ENCODE measurements around the gene EEF1E1. TPM values are rescaled to one million over a fixed set of nuclear protein-coding genes. Genes with fewer than 3 reads are reported as not detected.
"Not testable (repeated sequence)": the region's sequence is repeated elsewhere in the genome, so short reads cannot be mapped to it uniquely, and the experiment has no call there.

EEF1E1 gene
- polyA plus RNA-seq, 3 donors = 14.6 to 42.2 (median 26.2) TPM

DNA sequence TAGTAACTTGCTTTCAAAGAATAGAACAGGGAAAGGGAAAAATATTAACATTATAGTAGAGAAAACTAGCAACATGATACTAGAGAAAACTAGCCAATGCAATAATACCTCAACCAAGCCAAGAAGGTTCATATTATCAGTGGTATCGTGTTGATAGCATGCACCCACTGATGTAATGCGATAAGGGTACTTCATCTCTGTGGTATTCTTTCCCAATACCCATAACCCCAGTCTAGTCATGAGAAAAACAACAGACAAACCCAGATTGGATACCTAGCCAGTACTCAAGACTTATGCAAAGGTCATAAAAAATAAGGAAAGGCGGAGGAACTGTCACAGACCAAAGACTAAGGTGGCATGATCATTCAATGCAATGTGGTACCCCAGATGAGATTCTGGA lies 59.1 kb downstream of the EEF1E1 start:
- H3K4me1 Mint-ChIP-seq = no peaks in the 10 kb centered on the region
- no peaks in the 10 kb centered on the region for H3K4me1 ChIP-seq (ENCODE audit: control insufficient read depth in 1 of 2, insufficient read depth in 2 of 2, low read length in 2 of 2)
- no peak for TF ChIP-seq CTCF (IDR thresholded peaks at IDR 0.05)
- 100% methylated on average over 1 of the region's 3 CpGs for WGBS (ENCODE audit: insufficient coverage)
- no peak overlapping the region for H3K4me2 ChIP-seq (replicated peaks; ENCODE audit: extremely low read depth, low read length, poor library complexity, severe bottlenecking)
- no peak overlapping the region for H3K4me3 ChIP-seq (replicated peaks in 1 of 3; ENCODE audit: low read depth in 2 of 3, low read length in 3 of 3)
- DNase-seq = no peak
- H4K20me1 ChIP-seq (ENCODE audit: insufficient read depth, low read length) = no peaks in the 10 kb centered on the region
- peaks cover 2% of the 10 kb centered on the region for H3K79me2 ChIP-seq (ENCODE audit: insufficient read depth, low read length)
- H3K27me3 Mint-ChIP-seq (ENCODE audit: low read depth in 3 of 3) = peaks cover 0 to 3% (median 0%) of the 10 kb centered on the region in 3 donors
- H2AFZ ChIP-seq (ENCODE audit: insufficient read depth, low read depth, low read length, poor library complexity, severe bottlenecking) = no peak overlapping the region
- H3K9me3 Mint-ChIP-seq = peaks cover 4 to 35% (median 21%) of the 10 kb centered on the region in 7 donors
- intact Hi-C loops (cut with micrococcal nuclease) = no loop called here
- no peak overlapping the region for H3K27ac ChIP-seq (ENCODE audit: low read depth in 1 of 2, low read length in 2 of 2)
- no peak overlapping the region for H3K4me3 Mint-ChIP-seq
- H3K27me3 ChIP-seq (ENCODE audit: control insufficient read depth in 2 of 2, insufficient read depth in 2 of 2, low read length in 2 of 2) = no peaks in the 10 kb centered on the region
- peaks cover 3 to 14% of the 10 kb centered on the region in 2 donors for H3K9me3 ChIP-seq (replicated peaks in 1 of 2; ENCODE audit: control insufficient read depth in 1 of 2, insufficient read depth in 1 of 2, low read length in 2 of 2)
- peaks cover 20 to 56% of the 10 kb centered on the region in 2 donors for H3K36me3 ChIP-seq (replicated peaks in 1 of 2; ENCODE audit: control insufficient read depth in 1 of 2, insufficient read depth in 2 of 2, low read length in 2 of 2)
- no peak overlapping the region for H3K27ac Mint-ChIP-seq
- H3K9ac ChIP-seq (ENCODE audit: insufficient read depth, low read length, poor library complexity, severe bottlenecking) = no peak overlapping the region
- peaks cover 58 to 63% of the 10 kb centered on the region in 2 donors for H3K36me3 Mint-ChIP-seq

GRCh38 chr6:8041913-8042583 lies 60.3 kb downstream of the EEF1E1 start:
- H4K20me1 ChIP-seq (ENCODE audit: insufficient read depth, low read length) = no peaks in the 10 kb centered on the region
- no peak overlapping the region for H3K4me3 Mint-ChIP-seq
- peak in 1 of 3 donors; percentile 10 for DNase-seq
- H3K27ac ChIP-seq (ENCODE audit: low read depth in 1 of 2, low read length in 2 of 2) = no peak overlapping the region
- H3K27me3 ChIP-seq (ENCODE audit: control insufficient read depth in 2 of 2, insufficient read depth in 2 of 2, low read length in 2 of 2) = no peaks in the 10 kb centered on the region
- peaks cover 10% of the 10 kb centered on the region for H3K79me2 ChIP-seq (ENCODE audit: insufficient read depth, low read length)
- intact Hi-C loops (cut with micrococcal nuclease) = no loop called here
- no CpG with 5 or more reads among the region's 9 CpGs for WGBS (ENCODE audit: insufficient coverage)
- H3K36me3 ChIP-seq (replicated peaks in 1 of 2; ENCODE audit: control insufficient read depth in 1 of 2, insufficient read depth in 2 of 2, low read length in 2 of 2) = peaks cover 20 to 56% of the 10 kb centered on the region in 2 donors
- H3K4me1 ChIP-seq (ENCODE audit: control insufficient read depth in 1 of 2, insufficient read depth in 2 of 2, low read length in 2 of 2) = no peaks in the 10 kb centered on the region
- peaks cover 4 to 33% (median 17%) of the 10 kb centered on the region in 7 donors for H3K9me3 Mint-ChIP-seq
- no peak overlapping the region for H3K9ac ChIP-seq (ENCODE audit: insufficient read depth, low read length, poor library complexity, severe bottlenecking)
- H3K9me3 ChIP-seq (replicated peaks in 1 of 2; ENCODE audit: control insufficient read depth in 1 of 2, insufficient read depth in 1 of 2, low read length in 2 of 2) = peaks cover 3 to 14% of the 10 kb centered on the region in 2 donors
- H3K4me1 Mint-ChIP-seq = no peaks in the 10 kb centered on the region
- no peak overlapping the region for H3K4me2 ChIP-seq (replicated peaks; ENCODE audit: extremely low read depth, low read length, poor library complexity, severe bottlenecking)
- no peak overlapping the region for H2AFZ ChIP-seq (ENCODE audit: insufficient read depth, low read depth, low read length, poor library complexity, severe bottlenecking)
- no peak overlapping the region for H3K4me3 ChIP-seq (replicated peaks in 1 of 3; ENCODE audit: low read depth in 2 of 3, low read length in 3 of 3)
- peak overlapping the region in 1 of 7 donors; percentile 61 for H3K27ac Mint-ChIP-seq
- peaks cover 0 to 3% (median 0%) of the 10 kb centered on the region in 3 donors for H3K27me3 Mint-ChIP-seq (ENCODE audit: low read depth in 3 of 3)
- no peak for TF ChIP-seq CTCF (IDR thresholded peaks at IDR 0.05)
- H3K36me3 Mint-ChIP-seq = peaks cover 56 to 63% of the 10 kb centered on the region in 2 donors

GRCh38 chr6:8034107-8034506 lies 68.2 kb downstream of the EEF1E1 start:
- H3K4me3 ChIP-seq (replicated peaks in 1 of 3; ENCODE audit: low read depth in 2 of 3, low read length in 3 of 3); H3K27ac ChIP-seq (ENCODE audit: low read depth in 1 of 2, low read length in 2 of 2); H2AFZ ChIP-seq (ENCODE audit: insufficient read depth, low read depth, low read length, poor library complexity, severe bottlenecking); H3K27ac Mint-ChIP-seq; intact Hi-C loops (cut with micrococcal nuclease); H3K27me3 Mint-ChIP-seq (ENCODE audit: low read depth in 3 of 3); H3K4me1 ChIP-seq (ENCODE audit: control insufficient read depth in 1 of 2, insufficient read depth in 2 of 2, low read length in 2 of 2); H4K20me1 ChIP-seq (ENCODE audit: insufficient read depth, low read length); H3K27me3 ChIP-seq (ENCODE audit: control insufficient read depth in 2 of 2, insufficient read depth in 2 of 2, low read length in 2 of 2); H3K9me3 Mint-ChIP-seq; DNase-seq; H3K9me3 ChIP-seq (replicated peaks in 1 of 2; ENCODE audit: control insufficient read depth in 1 of 2, insufficient read depth in 1 of 2, low read length in 2 of 2); H3K4me3 Mint-ChIP-seq; H3K4me2 ChIP-seq (replicated peaks; ENCODE audit: extremely low read depth, low read length, poor library complexity, severe bottlenecking); H3K4me1 Mint-ChIP-seq; H3K9ac ChIP-seq (ENCODE audit: insufficient read depth, low read length, poor library complexity, severe bottlenecking): not testable (repeated sequence)
- Histone ChIP-seq H3K79me2 (ENCODE audit: insufficient read depth, low read length) (peaks cover 51% of the 10 kb centered on the region), H3K36me3 (replicated peaks in 1 of 2; ENCODE audit: control insufficient read depth in 1 of 2, insufficient read depth in 2 of 2, low read length in 2 of 2) (peaks cover 2 to 22% of the 10 kb centered on the region in 2 donors)
- peaks cover 25 to 50% of the 10 kb centered on the region in 2 donors for H3K36me3 Mint-ChIP-seq
- WGBS (ENCODE audit: insufficient coverage) = no CpG with 5 or more reads among the region's 3 CpGs
